H4 (cell line): ENCODE results near the gene OXNAD1. TPM values are rescaled to one million over a fixed set of nuclear protein-coding genes. Genes with fewer than 3 reads are reported as not detected.

ENCODE experiments used
- DNase-seq: peaks from one replicate; pipeline ENCODE4 v3.0.0-alpha.2; 2015; ENCODE audit warnings: low spot score
- total RNA-seq: library from RNA; depleted of rRNA; stranded (reverse); fragments of >200 nt; shearing (Covaris generic); gene quantifications from 2 replicates; pipeline ENCODE4 v1.2.3, GENCODE V29; 2014

OXNAD1 gene
- total RNA-seq, 1 experiment from 2014 or later = 17.1 TPM

DNA sequence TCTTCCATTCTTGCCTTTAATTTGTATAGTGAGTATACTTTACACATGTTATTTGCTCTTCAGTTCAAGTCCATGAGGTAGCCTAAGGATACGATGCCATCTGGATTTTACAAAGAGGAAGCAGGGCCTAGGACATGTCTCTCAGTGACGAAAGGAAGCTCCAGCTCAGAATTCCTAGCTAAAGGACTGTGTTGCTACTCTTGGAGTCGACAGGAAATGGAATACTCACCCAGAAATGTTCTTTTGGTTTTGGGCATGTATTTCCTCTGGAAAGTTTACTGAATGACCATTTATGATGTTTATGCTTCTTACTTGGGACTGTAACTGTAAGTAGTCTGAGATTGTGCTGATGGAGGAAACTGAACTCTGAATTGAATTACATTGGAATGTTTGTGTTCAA, 12.5 kb downstream of the OXNAD1 start:
- no peak for DNase-seq

DNA sequence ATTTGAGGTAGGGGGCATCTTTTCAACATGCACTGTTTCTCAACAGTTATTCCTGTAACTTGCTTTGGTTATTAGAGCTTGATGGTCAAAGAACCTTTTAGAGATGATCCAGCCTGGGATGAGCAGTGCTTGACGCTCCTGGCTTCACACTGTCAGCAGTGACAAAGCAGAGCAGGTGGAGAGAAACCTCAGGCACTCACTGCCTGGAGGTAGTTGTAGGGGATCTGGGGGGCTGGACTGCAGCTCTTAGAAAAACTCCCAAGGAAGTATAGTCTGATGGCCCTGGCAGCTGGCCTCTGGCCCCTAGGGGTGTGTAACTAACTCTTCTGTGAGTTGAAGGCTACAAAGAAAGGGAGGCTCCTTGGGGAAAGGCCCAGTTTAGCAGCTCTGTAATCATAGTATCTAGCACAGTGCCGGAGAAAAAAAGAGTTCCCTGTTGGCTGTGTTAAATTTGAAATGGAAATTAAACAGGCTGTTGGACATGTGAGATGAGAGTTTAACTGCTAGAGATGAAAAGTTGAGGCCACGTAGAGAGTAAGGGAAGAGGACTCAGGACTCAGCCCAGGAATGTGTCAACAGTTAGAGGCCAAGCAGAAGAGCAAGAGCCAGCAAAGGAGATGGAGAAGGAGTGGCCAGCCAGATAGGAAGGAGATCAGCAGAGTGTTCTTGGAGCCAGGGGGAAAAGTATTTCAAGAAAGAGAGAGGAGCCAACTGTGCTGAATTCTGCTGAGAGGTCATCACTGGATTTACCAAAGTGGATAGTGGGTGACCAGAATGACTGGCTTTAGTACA, 14.2 kb downstream of the OXNAD1 start:
- no peak for DNase-seq

DNA sequence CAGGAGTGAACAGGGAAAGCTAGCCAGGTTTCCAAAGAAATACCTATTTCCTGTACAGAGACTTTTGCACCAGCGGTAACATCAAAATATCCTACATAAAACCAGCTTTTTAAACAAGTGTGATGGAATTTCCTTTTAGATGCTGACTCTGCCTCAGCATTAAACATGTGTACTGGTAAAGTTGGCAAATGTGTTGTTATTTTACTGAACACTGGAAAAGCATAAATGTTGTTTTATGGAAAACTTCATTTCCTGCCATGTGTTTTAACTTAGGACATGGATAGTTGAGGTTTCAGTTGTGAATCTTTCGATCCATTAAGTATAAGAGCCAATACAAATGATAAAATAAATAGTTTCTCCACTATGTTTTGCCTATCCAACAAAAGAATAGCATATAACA, 15.7 kb downstream of the OXNAD1 start:
- DNase-seq = no peak

DNA sequence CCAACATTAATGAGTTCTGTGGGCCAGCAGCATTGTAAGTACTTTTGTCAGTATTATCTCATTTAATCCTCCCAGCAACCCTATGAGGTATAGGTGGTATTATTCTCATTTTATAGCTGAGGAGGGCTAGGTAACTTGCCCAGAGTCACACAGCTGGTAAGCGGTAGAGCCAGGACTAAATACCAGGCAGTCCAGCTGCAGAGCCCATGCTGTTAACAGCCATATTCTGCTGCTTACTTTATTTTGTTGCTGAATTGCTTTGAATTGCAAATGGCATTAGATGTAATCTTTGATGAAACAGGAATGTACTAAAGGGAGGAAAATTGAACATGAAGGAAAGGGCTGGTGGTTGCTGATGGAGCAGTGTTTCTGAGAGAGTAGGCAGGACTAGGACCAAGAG, 19.6 kb downstream of the OXNAD1 start:
- no peak for DNase-seq

DNA sequence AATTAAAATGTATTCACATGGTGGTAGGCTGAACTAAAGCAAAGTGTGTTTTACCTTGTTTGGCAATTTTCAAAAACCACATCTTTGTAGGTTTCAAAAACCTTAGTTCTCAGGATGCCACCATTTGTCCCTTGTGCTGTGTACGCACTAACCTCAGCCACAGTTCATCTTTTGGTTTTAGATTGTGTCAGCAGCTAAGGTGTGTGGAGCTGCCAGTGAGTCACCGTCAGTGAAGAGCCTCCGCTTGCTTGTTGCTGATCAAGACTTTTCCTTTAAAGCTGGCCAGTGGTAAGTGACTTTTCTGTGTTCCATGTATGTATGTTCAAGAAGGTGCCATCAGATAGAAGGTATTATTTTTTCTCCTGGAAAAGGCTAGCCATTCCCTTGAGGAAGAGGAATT, 21.1 kb downstream of the OXNAD1 start:
- DNase-seq = no peak

DNA sequence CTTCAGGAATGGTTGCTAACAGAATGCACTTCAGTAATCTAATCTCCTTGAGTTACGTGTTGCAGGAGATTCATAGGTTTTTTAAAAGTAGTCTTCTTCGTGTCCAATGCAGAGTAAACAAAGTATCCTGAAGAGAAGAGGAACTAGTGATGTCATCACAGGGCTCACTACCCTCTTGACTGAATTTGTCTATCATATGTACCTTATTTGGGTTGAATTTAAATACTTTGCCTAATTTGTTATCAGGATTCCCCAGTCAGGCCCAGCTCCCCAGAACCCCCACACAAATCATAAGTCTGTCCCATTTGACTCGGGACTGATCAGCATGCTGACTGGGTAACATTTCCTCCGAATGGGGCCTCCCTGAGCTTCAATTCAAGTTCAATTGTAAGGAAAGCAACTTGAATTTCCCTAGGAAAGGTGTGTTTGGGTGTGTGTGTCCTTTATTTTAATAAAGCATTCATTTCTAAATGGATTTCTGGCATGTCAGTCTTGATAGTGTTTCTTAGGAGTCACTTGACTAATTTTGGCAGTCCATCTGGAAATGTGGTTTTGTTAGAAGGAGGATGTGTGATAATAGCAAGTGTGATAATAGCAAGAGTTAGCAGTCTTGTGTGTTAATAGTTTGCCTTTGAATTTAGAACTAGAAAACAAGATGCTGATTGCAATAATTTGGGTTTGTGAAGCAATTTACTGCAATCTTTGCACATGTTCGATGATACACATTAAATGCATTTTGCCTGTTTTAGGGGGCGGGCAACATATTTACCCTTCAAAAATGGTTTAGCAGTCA, 21.9 kb downstream of the OXNAD1 start:
- no peak for DNase-seq

DNA sequence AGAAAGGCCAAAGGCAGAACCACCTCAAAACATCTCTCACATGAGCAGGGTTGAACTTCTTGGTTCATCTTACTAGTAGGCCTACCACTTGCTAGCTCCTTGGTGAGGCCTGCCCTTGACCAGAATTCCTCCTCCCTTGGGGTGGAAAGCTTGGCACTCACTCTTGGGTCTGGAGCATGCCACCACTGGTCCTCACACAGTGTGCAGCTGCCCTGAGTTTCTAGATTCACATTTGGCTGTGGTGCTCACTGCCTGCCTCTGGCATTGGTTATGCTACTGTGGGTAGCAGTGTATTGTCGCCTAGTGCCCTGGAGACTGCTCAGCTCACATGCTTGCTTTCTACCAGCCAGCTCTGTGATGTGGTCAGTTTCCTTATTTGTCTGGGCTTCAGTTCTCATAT, 23.7 kb downstream of the OXNAD1 start:
- no peak for DNase-seq

DNA sequence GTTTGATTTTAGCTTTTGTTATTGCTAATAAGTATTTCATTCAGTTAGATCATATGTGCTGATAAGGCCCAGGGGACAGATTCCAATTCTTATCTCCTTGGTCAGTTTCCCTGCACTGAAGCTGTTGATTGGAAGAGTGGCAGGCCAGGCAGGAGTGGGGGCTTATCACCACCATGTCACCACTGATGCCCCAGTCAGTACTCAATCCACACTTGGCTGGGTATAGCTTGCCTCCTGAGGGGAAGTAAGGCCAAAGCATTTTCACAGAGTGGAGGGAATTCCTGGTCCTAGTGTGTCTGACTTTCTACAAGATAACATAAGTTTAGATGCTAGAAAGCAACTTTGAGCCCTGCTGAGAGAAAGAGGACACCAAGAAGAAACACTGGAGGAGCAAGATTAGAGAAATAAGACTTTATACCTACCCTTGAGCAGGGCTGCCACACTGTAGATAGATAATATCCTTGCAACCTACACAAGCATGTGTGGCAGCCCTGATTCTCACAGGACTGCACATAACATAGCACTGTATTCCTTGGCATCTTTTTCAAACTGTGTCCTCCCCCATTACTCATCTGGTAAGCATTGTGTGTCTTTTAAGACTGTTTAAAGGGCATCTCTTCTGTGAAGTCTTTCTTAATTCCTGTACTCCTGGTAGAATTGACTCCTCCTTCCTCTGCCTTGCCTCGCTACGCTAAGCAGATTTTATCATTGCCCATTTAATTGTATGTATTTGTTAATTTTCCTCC, 24.3 kb downstream of the OXNAD1 start:
- DNase-seq = no peak

DNA sequence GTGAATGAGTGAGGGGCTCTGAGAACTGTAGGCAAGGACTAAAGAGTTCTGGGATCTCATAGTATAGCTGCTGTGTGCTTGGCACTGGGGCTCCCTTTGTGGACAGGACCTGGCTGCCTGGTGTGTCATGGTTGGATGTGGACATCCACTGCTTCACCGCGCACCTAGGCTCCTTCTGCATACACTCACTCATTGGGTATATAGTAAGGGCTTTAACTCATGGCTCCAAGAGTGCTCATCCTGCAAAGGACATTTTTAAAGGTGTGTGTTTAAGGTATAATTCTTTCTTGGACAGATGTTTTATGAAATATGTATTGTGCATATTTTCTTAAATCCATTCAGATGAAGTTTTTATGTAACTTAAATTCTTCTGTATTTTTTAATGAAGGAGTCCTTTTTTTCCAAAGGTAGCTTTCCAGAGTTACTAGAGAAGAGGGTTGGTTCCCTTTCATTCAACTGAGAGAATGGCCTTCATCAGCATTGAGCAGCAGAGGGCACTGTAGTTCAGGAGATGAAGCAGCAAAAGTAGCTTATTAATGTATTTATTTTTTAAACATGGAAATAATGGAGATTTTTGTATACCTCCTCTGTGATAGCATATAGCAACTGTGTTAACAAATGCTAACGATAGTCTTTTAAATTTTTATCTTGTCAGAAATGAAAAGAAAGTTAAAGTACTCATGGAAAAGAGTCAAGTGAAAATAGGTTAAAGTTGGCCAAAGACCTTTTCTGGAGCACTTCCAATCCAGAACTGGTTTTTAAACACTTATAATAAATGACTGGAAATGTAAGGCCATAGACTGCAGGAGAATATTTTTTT, 25.2 kb downstream of the OXNAD1 start:
- peak; percentile 51 for DNase-seq

DNA sequence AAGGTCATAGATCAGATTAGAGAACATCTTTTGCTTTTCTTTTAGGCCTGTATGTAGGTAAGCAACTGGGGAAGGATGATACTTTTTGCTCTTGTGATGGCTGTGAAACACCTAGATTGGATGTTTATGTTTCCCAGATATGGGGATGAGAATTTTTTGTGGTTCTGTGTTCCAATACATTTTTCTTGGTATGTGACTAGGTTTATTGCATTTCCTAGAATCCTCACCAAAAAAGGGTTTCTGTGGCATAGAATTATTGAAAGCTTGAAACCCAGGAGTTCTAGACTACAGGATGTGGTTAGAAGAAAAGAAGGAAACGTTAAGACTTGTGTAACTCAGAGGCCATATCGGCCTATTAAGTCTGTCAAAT, 25.8 kb downstream of the OXNAD1 start:
- DNase-seq = peak; percentile 41

DNA sequence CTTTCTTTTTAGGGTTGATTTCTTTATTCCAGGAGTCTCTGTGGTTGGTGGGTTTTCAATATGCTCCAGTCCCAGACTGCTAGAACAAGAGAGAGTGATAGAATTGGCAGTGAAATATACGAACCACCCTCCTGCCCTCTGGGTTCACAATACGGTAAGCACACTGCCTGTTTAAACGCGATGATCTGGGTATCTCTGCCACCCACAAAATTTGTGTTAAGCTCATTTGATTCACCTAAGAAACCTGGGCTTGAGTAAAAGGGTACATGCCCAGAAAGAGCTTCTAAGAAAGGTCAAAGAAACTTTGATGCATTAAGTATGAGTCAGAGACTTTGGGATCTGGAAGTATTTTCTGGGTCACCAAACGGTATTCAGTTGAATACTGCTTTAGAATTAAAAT, 29.8 kb downstream of the OXNAD1 start:
- no peak for DNase-seq

DNA sequence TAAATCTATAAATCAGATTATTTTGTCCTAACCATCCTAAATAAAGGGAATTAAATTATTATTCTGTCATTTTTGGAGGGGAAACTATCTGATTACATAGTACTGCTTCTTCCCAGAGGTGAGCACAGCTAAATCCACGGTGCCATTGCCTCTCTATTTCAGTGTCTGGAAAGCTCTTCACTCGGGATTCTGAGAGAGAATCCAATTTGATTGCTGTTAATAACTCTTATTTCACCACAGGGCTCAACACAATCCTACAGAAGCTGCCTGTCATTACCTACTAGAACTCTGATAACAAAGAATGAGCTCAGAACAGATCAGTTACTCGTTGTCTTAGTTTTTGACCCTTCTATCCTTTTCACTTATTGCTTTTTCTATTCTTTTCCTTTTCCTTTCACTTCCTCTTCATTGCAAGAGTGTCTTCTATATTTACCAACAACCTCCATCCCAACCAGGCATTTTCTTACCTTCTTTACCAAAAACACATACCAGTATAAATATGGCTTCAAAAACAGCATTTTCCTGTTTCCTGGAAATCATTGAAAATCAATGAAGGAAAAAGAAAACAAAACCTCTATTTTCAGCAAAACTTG, 30.4 kb downstream of the OXNAD1 start:
- no peak for DNase-seq

DNA sequence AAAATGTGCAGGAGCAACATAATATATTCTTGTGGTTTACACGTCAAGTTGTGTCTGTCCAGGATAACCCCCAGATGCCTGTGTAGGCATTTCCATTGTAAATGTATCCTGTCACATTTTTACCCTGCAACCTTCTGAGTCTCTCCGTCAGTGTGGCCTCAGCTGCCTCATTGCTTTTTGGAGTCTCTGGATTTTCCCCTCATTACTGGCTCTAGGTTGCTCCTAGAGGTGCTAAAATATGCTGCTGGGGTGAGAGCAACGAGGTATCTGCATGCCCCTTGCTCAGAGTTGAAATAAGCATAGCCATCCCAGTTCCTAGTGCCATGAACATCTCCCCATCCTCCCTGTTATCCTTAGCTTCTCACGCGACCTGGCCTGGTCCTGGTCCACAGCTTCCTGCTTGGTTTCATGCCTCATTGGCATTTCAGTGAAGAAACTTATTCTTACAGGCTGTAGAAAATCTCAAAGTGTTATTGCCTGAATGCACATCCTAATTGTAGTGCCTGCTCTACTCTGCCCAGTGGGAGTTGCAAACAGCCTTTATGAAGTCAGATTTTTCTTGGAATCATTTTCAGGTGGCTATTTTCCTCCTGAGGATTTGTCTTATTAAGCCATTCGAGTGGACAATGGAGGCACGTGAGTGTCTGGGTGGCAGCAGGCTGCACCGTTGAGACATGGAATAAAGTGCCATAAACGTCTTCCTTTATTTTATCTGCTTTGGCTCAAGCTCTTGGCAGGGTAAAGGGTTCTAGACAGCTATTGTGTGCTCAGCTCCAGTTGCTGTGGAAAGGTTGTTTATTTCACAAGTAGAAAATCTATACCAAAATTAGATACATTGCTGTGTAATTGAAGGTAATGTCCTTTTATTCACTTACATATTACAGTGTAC, 33.2 kb downstream of the OXNAD1 start:
- DNase-seq = no peak

DNA sequence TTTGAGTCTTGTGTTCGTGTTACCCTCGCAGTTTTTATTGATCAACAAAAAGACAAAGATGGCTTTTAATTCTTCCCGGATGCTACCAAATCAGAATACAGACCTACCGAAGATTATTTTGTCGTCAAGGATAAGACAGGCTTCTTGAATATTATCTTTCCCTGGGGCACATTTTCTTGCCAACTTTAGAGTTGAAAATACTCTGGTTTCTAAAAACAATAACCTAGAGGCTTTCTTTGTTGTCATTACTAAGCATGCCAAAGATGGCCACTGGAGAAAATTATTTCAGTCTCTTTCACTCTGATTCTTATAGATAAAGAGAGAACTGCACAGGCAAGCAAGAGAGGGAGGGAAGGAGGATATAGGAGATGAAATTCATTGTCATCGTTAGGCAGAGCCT, 33.9 kb downstream of the OXNAD1 start:
- no peak for DNase-seq

DNA sequence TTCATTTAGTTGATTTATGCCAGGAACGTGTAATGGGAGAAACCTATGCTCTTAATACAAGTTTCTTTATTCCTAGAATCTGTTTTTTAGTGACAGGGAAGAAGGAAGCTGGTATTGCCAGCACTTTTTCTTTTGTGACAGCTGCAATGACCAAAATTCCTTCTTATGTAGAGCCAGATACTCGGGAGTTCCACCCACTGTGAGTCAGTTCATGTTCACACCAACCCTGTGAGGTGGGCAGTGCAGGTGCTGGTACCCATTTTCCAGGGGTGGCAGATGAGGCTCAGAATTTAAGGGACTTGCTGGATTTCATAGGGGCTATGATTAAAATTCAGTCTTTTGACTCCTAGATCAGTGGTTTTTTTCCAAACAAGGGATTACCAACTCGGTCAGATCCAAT, 34.7 kb downstream of the OXNAD1 start:
- DNase-seq = no peak

DNA sequence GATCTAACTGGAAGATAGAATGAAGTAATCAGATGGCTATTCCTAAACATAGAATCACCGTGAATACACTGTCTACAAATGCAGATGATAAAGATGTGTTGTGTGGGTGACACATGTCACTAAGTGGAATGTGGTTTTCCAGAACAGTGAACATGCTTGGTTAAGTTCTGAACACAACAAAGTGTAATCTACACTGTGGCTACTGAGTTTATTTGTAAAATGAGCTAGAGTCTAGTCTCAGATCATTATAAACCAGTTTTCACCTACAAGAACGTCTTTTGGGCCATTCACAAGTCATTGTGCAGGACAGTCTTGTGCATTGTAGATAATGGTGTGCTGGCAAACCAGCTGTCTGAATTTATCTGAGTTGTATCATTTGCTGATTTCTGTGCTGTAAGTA, 35.3 kb downstream of the OXNAD1 start:
- no peak for DNase-seq

DNA sequence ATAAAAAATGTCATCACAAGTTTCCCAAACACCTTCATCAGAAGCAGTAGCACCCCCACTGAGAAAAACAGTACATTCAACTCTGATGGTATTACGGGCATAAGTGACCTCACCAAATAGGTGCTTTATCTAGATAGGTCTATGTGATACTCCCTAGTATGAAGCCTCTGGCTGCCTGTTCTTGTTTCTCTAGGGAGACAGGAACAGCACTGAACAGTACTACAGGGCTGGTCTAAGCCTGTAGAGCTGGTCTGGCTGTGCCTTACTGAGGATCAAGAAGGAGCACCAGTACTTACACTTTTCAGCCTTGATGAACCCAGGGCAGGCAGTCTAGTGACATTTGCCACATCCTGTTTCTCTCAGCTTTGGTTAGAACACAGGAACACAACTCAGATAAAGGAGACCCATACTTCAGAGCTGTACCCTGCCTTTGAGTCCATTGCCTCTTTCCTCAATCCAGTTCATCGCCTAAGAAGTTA, 35.9 kb downstream of the OXNAD1 start:
- no peak for DNase-seq

DNA sequence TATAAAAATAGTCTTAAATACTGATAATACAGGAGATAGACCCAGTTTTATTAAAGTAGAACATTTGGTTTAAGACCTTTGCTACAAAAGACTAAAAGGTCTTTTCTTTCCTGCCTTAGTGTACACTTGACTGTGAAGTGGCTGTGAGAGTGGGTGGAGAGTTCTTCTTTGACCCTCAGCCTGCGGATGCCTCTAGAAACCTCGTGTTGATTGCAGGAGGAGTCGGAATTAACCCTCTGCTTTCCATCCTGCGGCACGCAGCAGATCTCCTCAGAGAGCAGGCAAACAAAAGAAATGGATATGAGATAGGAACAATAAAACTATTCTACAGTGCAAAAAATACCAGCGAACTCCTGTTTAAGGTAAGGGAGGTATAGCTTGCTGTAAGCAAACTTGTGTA, 36.5 kb downstream of the OXNAD1 start:
- DNase-seq = no peak

DNA sequence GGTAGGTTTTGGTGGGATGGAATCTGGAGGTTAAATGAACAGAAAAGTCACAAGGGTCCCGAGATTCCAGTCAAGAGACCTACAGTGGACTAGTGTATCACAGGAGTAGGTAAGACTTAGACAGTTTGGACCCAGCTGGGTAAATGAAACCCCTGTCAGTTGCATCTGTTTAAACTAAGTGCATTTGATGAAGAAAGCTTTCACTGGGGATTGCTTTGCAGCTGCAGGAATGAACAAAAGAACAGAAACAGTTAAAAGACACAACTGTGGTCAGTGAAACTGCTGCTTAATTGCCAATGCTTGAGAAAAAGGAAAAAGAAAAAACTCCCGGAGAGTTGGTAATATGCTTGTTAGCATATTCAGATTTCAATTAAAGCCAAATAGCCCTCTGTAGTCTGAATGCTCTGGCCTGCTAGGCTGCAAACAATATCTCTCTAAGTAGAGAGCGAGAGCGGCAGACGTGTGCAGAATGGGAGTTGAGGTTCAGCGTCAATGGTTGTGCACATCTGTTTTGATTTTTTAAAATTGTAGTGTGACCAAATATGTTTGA, 37.1 kb downstream of the OXNAD1 start:
- DNase-seq = no peak

DNA sequence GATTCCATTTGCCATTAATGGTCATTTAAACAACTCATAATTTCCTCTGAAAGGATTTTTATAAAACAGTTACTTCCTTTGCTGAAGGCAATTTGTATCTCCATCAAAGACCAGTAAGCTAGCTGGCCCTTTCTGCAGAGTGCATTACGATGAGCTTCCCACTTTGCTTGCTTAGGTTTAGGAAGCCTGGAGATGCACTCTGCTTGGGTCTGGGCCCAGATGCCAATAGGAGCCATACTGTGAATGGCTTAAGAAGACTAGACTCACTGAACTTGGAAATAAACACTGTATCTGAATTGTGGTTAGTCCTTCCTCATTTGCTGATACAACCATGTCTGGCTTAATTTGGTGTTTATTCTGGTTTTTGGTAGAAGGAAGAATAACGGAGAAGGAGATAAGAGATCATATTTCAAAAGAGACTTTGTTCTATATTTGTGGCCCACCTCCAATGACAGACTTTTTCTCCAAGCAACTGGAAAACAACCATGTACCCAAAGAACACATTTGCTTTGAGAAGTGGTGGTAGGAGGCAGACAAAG, 38.1 kb downstream of the OXNAD1 start:
- DNase-seq = no peak
